GM12878 (cell line): ENCODE results near the gene NRG3. TPM values are rescaled to one million over a fixed set of nuclear protein-coding genes. Genes with fewer than 3 reads are reported as not detected.

Experiments
- ATAC-seq: fragments of 200-7000 bp; cut with Tn5 transposase; 3 replicates; pipeline ENCODE4 v1.9.1; 2020; ENCODE audit warnings: mild to moderate bottlenecking, moderate library complexity
- BruUV-seq: library from RNA; stranded (reverse); fragments of 400-500 nt; replicated peaks from 2 replicates; lab custom pipeline; 2021; lab: Mats Ljungman, UMichigan
- CTCF ChIA-PET: fragments of 300-600 bp; sonication (Branson Sonifier 250); formaldehyde crosslinking; extraction: SDS; loops from one replicate; lab custom pipeline; 2021; ENCODE audit warnings: inconsistent platforms; lab: Yijun Ruan, JAX
- POLR2A ChIA-PET: fragments of 350-600 bp; formaldehyde crosslinking; extraction: SDS; loops from one replicate; lab custom pipeline; 2021; ENCODE audit warnings: inconsistent platforms; lab: Charles Lee
- RAD21 ChIA-PET: fragments of 300-600 bp; sonication (Branson Sonifier 250); formaldehyde crosslinking; loops from one replicate; lab custom pipeline; 2023; ENCODE audit warnings: antibody characterized with exemption; ENCODE audit not compliant: unreplicated experiment; lab: Charles Lee
- SMC1A ChIA-PET: fragments of 300-600 bp; sonication (Branson Sonifier 250); formaldehyde crosslinking; loops from one replicate; lab custom pipeline; 2023; ENCODE audit not compliant: unreplicated experiment, uncharacterized antibody; lab: Charles Lee
- DNase-seq: peaks from one replicate; pipeline ENCODE4 v3.0.0-alpha.2; 2011; ENCODE audit warnings: low read depth, low spot score
- FAIRE-seq: peaks from 3 replicates; lab custom pipeline; 2011; peaks lifted over from hg19 to GRCh38; lab: Jason Lieb, UNC
- H2AFZ ChIP-seq: 2 replicates; pipeline ENCODE4 v1.6.0; 2011; ENCODE audit warnings: low read depth, low read length, control low read depth; ENCODE audit not compliant: control insufficient read depth
- H3K27ac ChIP-seq: 2 replicates; pipeline ENCODE4 v1.5.1; 2011; ENCODE audit warnings: control low read depth; ENCODE audit not compliant: control insufficient read depth, insufficient read depth
- H3K27me3 ChIP-seq, 2 experiments: replicated peaks in 1 of 2; 2 replicates each; pipeline versions ENCODE4 v1.6.0 to v1.6.1; 2011; ENCODE audit warnings: low read length in 1 of 2; ENCODE audit not compliant: control insufficient read depth in 2 of 2, insufficient read depth in 2 of 2
- H3K36me3 ChIP-seq, 2 experiments: 2 replicates each; pipeline ENCODE4 v1.5.1; 2011; ENCODE audit warnings: low read length in 1 of 2; ENCODE audit not compliant: control insufficient read depth in 2 of 2, insufficient read depth in 2 of 2
- H3K4me1 ChIP-seq: 2 replicates; pipeline ENCODE4 v1.6.1; 2011; ENCODE audit warnings: mild to moderate bottlenecking, low read length, moderate library complexity, mixed read lengths; ENCODE audit not compliant: control insufficient read depth, insufficient read depth
- H3K4me2 ChIP-seq: 2 replicates; pipeline ENCODE4 v1.6.0; 2011; ENCODE audit warnings: control low read depth; ENCODE audit not compliant: control insufficient read depth, insufficient read depth
- H3K4me3 ChIP-seq: fragments of 200-600 bp; sonication (generic); 2 replicates; pipeline ENCODE4 v1.5.1; 2016
- H3K79me2 ChIP-seq: 2 replicates; pipeline ENCODE4 v1.6.0; 2011; ENCODE audit warnings: low read length; ENCODE audit not compliant: control insufficient read depth, insufficient read depth
- H3K9ac ChIP-seq: 2 replicates; pipeline ENCODE4 v1.8.0; 2011; ENCODE audit warnings: low read length, control low read depth, mixed read lengths; ENCODE audit not compliant: control insufficient read depth, insufficient read depth
- H3K9me3 ChIP-seq: replicated peaks from 3 replicates; pipeline ENCODE4 v1.5.1; 2011; ENCODE audit warnings: mild to moderate bottlenecking, low read length; ENCODE audit not compliant: control insufficient read depth, insufficient read depth
- H4K20me1 ChIP-seq: 2 replicates; pipeline ENCODE4 v1.6.0; 2011; ENCODE audit not compliant: control insufficient read depth, insufficient read depth
- CBX3 ChIP-seq: fragments of 200-600 bp; sonication (generic); IDR thresholded peaks from 2 replicates; pipeline ENCODE4 v1.6.1; 2016; ENCODE audit warnings: low read depth, borderline replicate concordance
- CHD4 ChIP-seq: fragments of 200-600 bp; sonication (generic); IDR thresholded peaks from 2 replicates; pipeline ENCODE4 v1.6.1; 2016; ENCODE audit warnings: mild to moderate bottlenecking
- E2F4 ChIP-seq: IDR thresholded peaks from 2 replicates; pipeline ENCODE4 v1.6.1; 2012; ENCODE audit warnings: low read depth, low read length, improper control_type of control experiment
- HDAC6 ChIP-seq: fragments of 200-600 bp; sonication (generic); IDR thresholded peaks from one replicate; pipeline ENCODE4 v1.8.0; 2017; ENCODE audit warnings: antibody characterized with exemption; ENCODE audit not compliant: unreplicated experiment
- JUND ChIP-seq: IDR thresholded peaks from 2 replicates; pipeline ENCODE4 v1.6.1; 2012; ENCODE audit warnings: low read depth, mild to moderate bottlenecking, low read length, improper control_type of control experiment, moderate library complexity
- NFIC ChIP-seq: IDR thresholded peaks from 2 replicates; pipeline ENCODE4 v1.6.1; 2012; ENCODE audit warnings: low read depth, mild to moderate bottlenecking, inconsistent platforms, low read length, moderate library complexity
- PAX8 ChIP-seq: fragments of 450-650 bp; IDR thresholded peaks from 2 replicates; pipeline ENCODE4 v1.6.1; 2017; ENCODE audit warnings: mild to moderate bottlenecking, moderate library complexity
- POLR2AphosphoS5 ChIP-seq: IDR thresholded peaks from 2 replicates; pipeline ENCODE4 v1.6.1; 2011; ENCODE audit warnings: mild to moderate bottlenecking, low read length, inconsistent platforms
- RAD21 ChIP-seq: IDR thresholded peaks from 2 replicates; pipeline ENCODE4 v1.6.1; 2011; ENCODE audit warnings: mild to moderate bottlenecking, low read depth, low read length, moderate library complexity; ENCODE audit not compliant: insufficient read depth
- RBBP5 ChIP-seq: fragments of 200-600 bp; sonication (generic); conservative IDR thresholded peaks from 2 replicates; pipeline ENCODE4 v1.6.1; 2016
- SIN3A ChIP-seq: IDR thresholded peaks from 2 replicates; pipeline ENCODE4 v1.6.1; 2012; ENCODE audit warnings: low read depth, low read length, improper control_type of control experiment
- ZNF24 ChIP-seq: fragments of 450-650 bp; IDR thresholded peaks from 2 replicates; pipeline ENCODE4 v1.6.1; 2017; ENCODE audit warnings: antibody characterized with exemption, mild to moderate bottlenecking
- WGBS: methylation state at CpG from one replicate; pipeline ENCODE4 v1.1.6; 2016; ENCODE audit warnings: low lambda C conversion rate; ENCODE audit not compliant: insufficient replicate concordance, insufficient coverage; ENCODE audit errors: missing lambda C conversion rate; 5-methylcytosine and 5-hydroxymethylcytosine counted together
- in situ Hi-C: fragments of 300-500 bp; cut with MboI; formaldehyde crosslinking; loops from 9 replicates; pipeline ENCODE4 v1.14.3; 2018; ENCODE audit warnings: mixed read lengths
- intact Hi-C: fragments of 100-400 bp; cut with micrococcal nuclease; formaldehyde crosslinking; loops from one replicate; pipeline ENCODE4 v1.14.2; 2022; ENCODE audit not compliant: unreplicated experiment
- polyA plus RNA-seq, 11 experiments: library from polyadenylated mRNA; depleted of rRNA in 4 of 11; unstranded in 6 of 11; stranded (reverse) in 5 of 11; fragments of >200 nt; fragmentation: Nextera tagmentation in 4 of 11; fragmentation: Illumina TruSeq in 1 of 11; extraction: Ambion mirVana in 4 of 11; extraction: Trizol in 1 of 11; gene quantifications; 1 replicate in 1 of 11; 2 replicates in 10 of 11; pipeline versions ENCODE4 v1.2.1 to v1.2.3, GENCODE V29; 2011 to 2016; ENCODE audit warnings: inconsistent platforms in 2 of 11, missing spikeins in 2 of 11, low read depth in 1 of 11
- total RNA-seq, 4 experiments: library from RNA; depleted of rRNA in 3 of 4; stranded (reverse); fragments of >200 nt in 3 of 4; fragmentation: Illumina TruSeq in 1 of 4; extraction: Trizol in 1 of 4; gene quantifications; 2 replicates each; pipeline versions ENCODE4 v1.2.1 to v1.2.3, GENCODE V29; 2013 to 2021
- TF ChIP-seq, protein P1 (sequence below): IDR thresholded peaks from 2 replicates; pipeline ENCODE4 v1.6.1; 2012; ENCODE audit warnings: low read depth, low read length, improper control_type of control experiment

NRG3 gene
- total and polyA plus RNA-seq, 10 of the 15 experiments (the other 5 are each of a cell fraction or from before 2014, with no cell fraction given), result 0.03 to 0.41 (median 0.17) TPM; not detected in 3

DNA sequence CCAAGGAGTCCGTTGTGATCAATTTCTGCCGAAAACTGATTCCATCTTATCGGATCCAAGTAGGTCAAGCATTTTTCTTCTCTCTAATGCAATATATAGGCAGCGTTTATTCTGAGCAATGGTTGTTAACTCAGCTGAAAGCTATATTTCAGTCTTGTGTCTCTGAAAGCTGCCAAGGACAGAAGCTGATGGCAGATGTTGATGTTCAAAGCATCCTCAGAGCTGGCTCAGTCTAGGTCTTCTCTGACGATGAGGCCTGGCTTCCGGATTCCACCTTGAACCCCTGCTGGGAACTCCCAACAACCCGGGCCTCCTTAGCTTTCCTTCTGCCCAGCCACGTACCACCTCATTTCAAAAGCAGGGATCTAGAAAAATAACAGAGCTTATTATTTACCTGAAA, 863.6 kb downstream of the NRG3 start:
- BruUV-seq, result no TSS peak
- Histone ChIP-seq H3K9me3 (no peaks in the 10 kb centered on the region), H3K27me3 (peaks cover 0 to 3% of the 10 kb centered on the region in 2 experiments; a peak in 2 of 4 replicates), H3K4me3 (no peak overlapping the region), H2AFZ (no peak overlapping the region), H3K36me3 (no peaks in the 10 kb centered on the region), H3K27ac (no peak overlapping the region), H3K4me1 (no peaks in the 10 kb centered on the region), H4K20me1 (no peaks in the 10 kb centered on the region), H3K4me2 (no peak overlapping the region), H3K79me2 (no peaks in the 10 kb centered on the region), H3K9ac (no peak overlapping the region)
- TF ChIP-seq CHD4, result no peak
- no peak for TF ChIP-seq RBBP5
- TF ChIP-seq NFIC, result no peak
- TF ChIP-seq JUND, result no peak
- TF ChIP-seq, protein P1, sequence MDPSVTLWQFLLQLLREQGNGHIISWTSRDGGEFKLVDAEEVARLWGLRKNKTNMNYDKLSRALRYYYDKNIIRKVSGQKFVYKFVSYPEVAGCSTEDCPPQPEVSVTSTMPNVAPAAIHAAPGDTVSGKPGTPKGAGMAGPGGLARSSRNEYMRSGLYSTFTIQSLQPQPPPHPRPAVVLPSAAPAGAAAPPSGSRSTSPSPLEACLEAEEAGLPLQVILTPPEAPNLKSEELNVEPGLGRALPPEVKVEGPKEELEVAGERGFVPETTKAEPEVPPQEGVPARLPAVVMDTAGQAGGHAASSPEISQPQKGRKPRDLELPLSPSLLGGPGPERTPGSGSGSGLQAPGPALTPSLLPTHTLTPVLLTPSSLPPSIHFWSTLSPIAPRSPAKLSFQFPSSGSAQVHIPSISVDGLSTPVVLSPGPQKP, result no peak
- no peak for TF ChIP-seq SIN3A
- TF ChIP-seq POLR2AphosphoS5, result no peak
- TF ChIP-seq E2F4, result no peak
- TF ChIP-seq RAD21, result no peak
- TF ChIP-seq ZNF24, result no peak
- TF ChIP-seq PAX8, result no peak
- no peak for TF ChIP-seq CBX3
- TF ChIP-seq HDAC6, result no peak
- ATAC-seq (no peak), FAIRE-seq (no peak), DNase-seq (no peak)
- POLR2A ChIA-PET, result no interaction called here
- intact Hi-C loops (no loop called here), in situ Hi-C loops (no loop called here)
- RAD21 ChIA-PET, result no interaction called here
- SMC1A ChIA-PET, result no interaction called here
- CTCF ChIA-PET, result interaction anchor here (0.7 kb wide), 1 partner anchor 11 kb away, joined by 3 read pairs; no protein-coding TSS in a partner anchor
- WGBS, result 35% methylated on average over 8 of the region's 8 CpGs
